Osteoblast (primary cell): ENCODE data around the gene ARHGAP9. TPM values are rescaled to one million over a fixed set of nuclear protein-coding genes. Genes with fewer than 3 reads are reported as not detected.
"Not testable (repeated sequence)": the region's sequence is repeated elsewhere in the genome, so short reads cannot be mapped to it uniquely, and the experiment has no call there.

Source experiments
- DNase-seq: peaks from one replicate; pipeline ENCODE4 v3.0.0; 2011; ENCODE audit warnings: low spot score, mixed read lengths; ENCODE audit not compliant: insufficient read length; ENCODE audit errors: missing footprints
- H2AFZ ChIP-seq: 2 replicates; pipeline ENCODE4 v1.6.0; 2011; ENCODE audit warnings: mild to moderate bottlenecking, low read length
- H3K27ac ChIP-seq: 2 replicates; pipeline ENCODE4 v1.5.1; 2011; ENCODE audit warnings: mild to moderate bottlenecking, low read depth, low read length, moderate library complexity
- H3K27me3 ChIP-seq: 2 replicates; pipeline ENCODE4 v1.6.0; 2012; ENCODE audit warnings: mild to moderate bottlenecking, control low read depth, inconsistent platforms, low read length, moderate library complexity; ENCODE audit not compliant: insufficient read depth
- H3K36me3 ChIP-seq: 2 replicates; pipeline ENCODE4 v1.5.1; 2011; ENCODE audit warnings: mild to moderate bottlenecking, low read length, control low read depth, moderate library complexity; ENCODE audit not compliant: insufficient read depth
- H3K4me1 ChIP-seq: 2 replicates; pipeline ENCODE4 v1.5.1; 2011; ENCODE audit warnings: mild to moderate bottlenecking, low read length, control low read depth, moderate library complexity; ENCODE audit not compliant: insufficient read depth
- H3K4me2 ChIP-seq: 2 replicates; pipeline ENCODE4 v1.6.0; 2011; ENCODE audit warnings: mild to moderate bottlenecking, low read length; ENCODE audit not compliant: insufficient read depth
- H3K4me3 ChIP-seq: fragments of 200-600 bp; sonication (generic); 3 replicates; pipeline ENCODE4 v1.5.1; 2012; ENCODE audit warnings: mild to moderate bottlenecking, low read length, inconsistent platforms; ENCODE audit not compliant: insufficient read depth
- H3K79me2 ChIP-seq: 2 replicates; pipeline ENCODE4 v1.6.0; 2012; ENCODE audit warnings: mild to moderate bottlenecking, low read length, control low read depth, inconsistent platforms; ENCODE audit not compliant: insufficient read depth
- H3K9me3 ChIP-seq: 2 replicates; pipeline ENCODE4 v1.5.1; 2011; ENCODE audit warnings: low read depth, low read length, control low read depth
- H4K20me1 ChIP-seq: 2 replicates; pipeline ENCODE4 v1.6.0; 2012; ENCODE audit warnings: mild to moderate bottlenecking, low read length, control low read depth; ENCODE audit not compliant: insufficient read depth
- total RNA-seq: library from RNA; depleted of rRNA; stranded (reverse); fragments of >200 nt; gene quantifications from 2 replicates; pipeline ENCODE4 v1.2.3, GENCODE V29; 2012
- TF ChIP-seq, protein P1 (sequence below): IDR thresholded peaks from 2 replicates; pipeline ENCODE4 v1.5.1; 2011; ENCODE audit warnings: mild to moderate bottlenecking, low read depth, low read length, moderate library complexity; ENCODE audit errors: extremely low read depth

ARHGAP9 gene
- total RNA-seq, 1 donor: 0.36 TPM

DNA sequence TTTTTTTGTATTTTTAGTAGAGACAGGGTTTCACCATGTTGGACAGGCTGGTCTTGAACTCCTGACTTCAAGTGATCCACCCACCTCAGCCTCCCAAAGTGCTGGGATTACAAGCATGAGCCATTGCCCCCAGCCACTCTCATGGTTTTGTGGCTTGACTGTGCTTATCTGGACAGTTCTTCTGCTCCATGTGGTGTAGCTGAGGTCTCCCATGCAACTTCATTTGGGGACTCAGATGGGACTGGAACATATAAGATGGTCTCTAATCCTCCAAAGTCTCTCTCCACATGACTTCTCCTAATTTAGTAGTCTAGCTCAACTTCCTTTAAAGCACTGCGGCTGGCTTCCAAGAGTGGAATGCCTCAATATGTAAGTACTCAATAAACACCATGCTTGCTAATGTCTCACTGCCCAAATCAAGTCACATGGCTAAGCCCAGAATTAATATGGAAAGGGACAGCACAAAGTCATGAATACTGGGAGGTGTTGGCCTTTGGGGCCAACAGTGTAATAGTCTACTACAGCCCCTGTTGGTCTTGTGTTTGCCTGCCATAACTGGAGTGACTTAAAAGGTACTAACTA is 37.7 kb downstream of the ARHGAP9 start:
- no peak for DNase-seq
- Histone ChIP-seq H4K20me1 (no peaks in the 10 kb centered on the region), H3K4me3 (no peak overlapping the region), H3K36me3 (no peaks in the 10 kb centered on the region), H3K4me2 (no peak overlapping the region), H3K79me2 (no peaks in the 10 kb centered on the region), H3K27ac (no peak overlapping the region), H3K4me1 (no peaks in the 10 kb centered on the region), H2AFZ (no peak overlapping the region), H3K27me3 (no peaks in the 10 kb centered on the region), H3K9me3 (no peaks in the 10 kb centered on the region)
- TF ChIP-seq, protein P1, sequence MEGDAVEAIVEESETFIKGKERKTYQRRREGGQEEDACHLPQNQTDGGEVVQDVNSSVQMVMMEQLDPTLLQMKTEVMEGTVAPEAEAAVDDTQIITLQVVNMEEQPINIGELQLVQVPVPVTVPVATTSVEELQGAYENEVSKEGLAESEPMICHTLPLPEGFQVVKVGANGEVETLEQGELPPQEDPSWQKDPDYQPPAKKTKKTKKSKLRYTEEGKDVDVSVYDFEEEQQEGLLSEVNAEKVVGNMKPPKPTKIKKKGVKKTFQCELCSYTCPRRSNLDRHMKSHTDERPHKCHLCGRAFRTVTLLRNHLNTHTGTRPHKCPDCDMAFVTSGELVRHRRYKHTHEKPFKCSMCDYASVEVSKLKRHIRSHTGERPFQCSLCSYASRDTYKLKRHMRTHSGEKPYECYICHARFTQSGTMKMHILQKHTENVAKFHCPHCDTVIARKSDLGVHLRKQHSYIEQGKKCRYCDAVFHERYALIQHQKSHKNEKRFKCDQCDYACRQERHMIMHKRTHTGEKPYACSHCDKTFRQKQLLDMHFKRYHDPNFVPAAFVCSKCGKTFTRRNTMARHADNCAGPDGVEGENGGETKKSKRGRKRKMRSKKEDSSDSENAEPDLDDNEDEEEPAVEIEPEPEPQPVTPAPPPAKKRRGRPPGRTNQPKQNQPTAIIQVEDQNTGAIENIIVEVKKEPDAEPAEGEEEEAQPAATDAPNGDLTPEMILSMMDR: no peak

DNA sequence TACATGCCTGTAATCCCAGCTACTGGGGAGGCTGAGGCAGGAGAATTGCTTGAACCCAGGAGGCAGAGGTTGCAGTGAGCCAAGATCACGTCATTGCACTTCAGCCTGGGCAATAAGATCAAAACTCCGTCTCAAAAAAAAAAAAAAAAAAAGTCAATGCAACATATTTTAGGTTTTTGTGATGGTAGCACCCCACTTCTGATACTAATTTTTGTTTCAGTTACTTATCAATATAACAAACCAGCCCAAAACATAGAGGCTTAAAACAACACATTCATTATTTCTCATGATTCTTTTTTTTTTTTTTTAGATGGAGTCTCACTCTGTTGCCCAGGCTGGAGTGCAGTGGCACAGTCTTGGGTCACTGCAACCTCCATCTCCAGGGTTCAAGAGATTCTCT is 38.3 kb downstream of the ARHGAP9 start:
- H3K36me3 ChIP-seq, H3K79me2 ChIP-seq, H3K9me3 ChIP-seq, H3K27ac ChIP-seq, H2AFZ ChIP-seq, DNase-seq, H3K4me1 ChIP-seq, H3K4me3 ChIP-seq, H3K4me2 ChIP-seq, H3K27me3 ChIP-seq, H4K20me1 ChIP-seq: not testable (repeated sequence)

DNA sequence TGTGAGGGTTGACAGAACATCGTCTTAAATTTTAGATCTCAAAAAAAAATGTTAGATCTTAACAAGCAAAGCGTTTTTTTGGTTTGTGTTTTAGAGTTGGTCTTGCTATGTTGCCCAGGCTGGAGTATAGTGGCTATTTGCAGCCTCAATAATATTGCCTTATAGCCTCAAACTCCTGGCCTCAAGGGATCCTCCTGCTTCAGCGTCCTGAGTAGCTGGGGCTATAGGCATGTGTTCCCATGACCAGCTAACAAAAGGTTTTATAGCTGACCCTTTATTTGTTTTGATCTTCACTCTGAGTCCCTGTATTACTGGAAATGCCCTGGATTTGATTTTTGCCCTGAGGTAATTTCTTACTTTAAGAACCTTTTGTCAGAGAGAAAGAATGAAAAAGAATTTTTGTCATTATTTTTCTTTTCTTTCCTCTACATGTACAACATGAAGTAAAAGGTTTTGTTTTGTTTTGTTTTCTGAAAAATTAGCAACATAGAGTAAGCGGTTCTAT is 39.9 kb downstream of the ARHGAP9 start:
- TF ChIP-seq, protein P1: no peak
- H3K27me3 ChIP-seq: no peaks in the 10 kb centered on the region
- no peaks in the 10 kb centered on the region for H3K79me2 ChIP-seq
- H3K9me3 ChIP-seq: no peaks in the 10 kb centered on the region
- no peaks in the 10 kb centered on the region for H3K4me1 ChIP-seq
- H3K36me3 ChIP-seq: no peaks in the 10 kb centered on the region
- no peak overlapping the region for H3K27ac ChIP-seq
- no peak for DNase-seq
- no peak overlapping the region for H2AFZ ChIP-seq
- no peak overlapping the region for H3K4me3 ChIP-seq
- no peak overlapping the region for H3K4me2 ChIP-seq
- no peaks in the 10 kb centered on the region for H4K20me1 ChIP-seq

GRCh38 chr12:57438400-57438799 is 41.3 kb downstream of the ARHGAP9 start:
- H3K4me1 ChIP-seq: no peaks in the 10 kb centered on the region
- no peak overlapping the region for H3K27ac ChIP-seq
- no peaks in the 10 kb centered on the region for H3K36me3 ChIP-seq
- H3K4me2 ChIP-seq: no peak overlapping the region
- H3K9me3 ChIP-seq: no peaks in the 10 kb centered on the region
- H3K4me3 ChIP-seq: no peak overlapping the region
- no peaks in the 10 kb centered on the region for H3K27me3 ChIP-seq
- H2AFZ ChIP-seq: no peak overlapping the region
- no peaks in the 10 kb centered on the region for H4K20me1 ChIP-seq
- TF ChIP-seq, protein P1: no peak
- DNase-seq: no peak
- H3K79me2 ChIP-seq: no peaks in the 10 kb centered on the region
